Lower leg skin (tissue), 4 donors: ENCODE measurements around the gene SHROOM1. TPM values are rescaled to one million over a fixed set of nuclear protein-coding genes. Genes with fewer than 3 reads are reported as not detected.
A peak's percentile ranks its signal among the peaks of the same experiment; 100 is the strongest.

Experiments
- DNase-seq, 2 donors: peaks; one replicate each; pipeline ENCODE4 v3.0.0-alpha.2; 2019; ENCODE audit warnings: low spot score in 2 of 2
- H3K4me3 ChIP-seq: fragments of 200-600 bp; sonication (generic); 2 replicates; pipeline ENCODE4 v1.5.1; 2017; ENCODE audit warnings: mild to moderate bottlenecking, low read depth; ENCODE audit not compliant: poor library complexity, severe bottlenecking
- CTCF ChIP-seq, 3 donors: fragments of 450-650 bp; IDR thresholded peaks; one replicate each; pipeline ENCODE4 v1.5.1; 2016; ENCODE audit warnings: antibody characterized with exemption in 3 of 3, mild to moderate bottlenecking in 3 of 3, moderate library complexity in 2 of 3
- POLR2A ChIP-seq, 2 donors: fragments of 450-650 bp; IDR thresholded peaks; one replicate each; pipeline ENCODE4 v1.6.1; 2016 to 2017; ENCODE audit warnings: antibody characterized with exemption in 2 of 2, mild to moderate bottlenecking in 1 of 2, moderate library complexity in 1 of 2
- WGBS, 2 donors: methylation state at CpG; one replicate each; pipeline ENCODE4 v1.1.5; 2018; 5-methylcytosine and 5-hydroxymethylcytosine counted together
- intact Hi-C: fragments of 100-400 bp; cut with DNase I; formaldehyde crosslinking; loops from one replicate; pipeline ENCODE4 v1.15.0; 2023; ENCODE audit warnings: low total_unique reads
- total RNA-seq, 4 donors: library from RNA; depleted of rRNA; stranded (reverse); fragments of >200 nt; gene quantifications; one replicate each; pipeline ENCODE4 v1.1.0, GENCODE V29; 2016

Gene SHROOM1
- total RNA-seq, 4 donors from 2014 or later = 1.2 to 3.8 (median 2.2) TPM

GRCh38 chr5:132787076-132787475 is 43.4 kb downstream of the SHROOM1 start:
- DNase-seq = peak in 1 of 2 donors; percentile 26
- 94 to 95% methylated on average over 1 of the region's 1 CpG for WGBS, 2 donors
- intact Hi-C loops = no loop called here
- H3K4me3 ChIP-seq = no peak overlapping the region
- TF ChIP-seq POLR2A (IDR thresholded peaks at IDR 0.05) = no peak
- no peak for TF ChIP-seq CTCF (IDR thresholded peaks at IDR 0.05)

GRCh38 chr5:132785864-132786263 is 44.6 kb downstream of the SHROOM1 start:
- TF ChIP-seq POLR2A (IDR thresholded peaks at IDR 0.05) = no peak
- TF ChIP-seq CTCF (IDR thresholded peaks at IDR 0.05) = no peak
- intact Hi-C loops = no loop called here
- H3K4me3 ChIP-seq = no peak overlapping the region
- DNase-seq = peak in 1 of 2 donors; percentile 45
- WGBS, 2 donors = 92 to 94% methylated on average over 4 of the region's 4 CpGs

- no peak overlapping the region for H3K4me3 ChIP-seq
- intact Hi-C loops = no loop called here
- peak in 1 of 2 donors; percentile 32 for DNase-seq
- no peak for TF ChIP-seq CTCF (IDR thresholded peaks at IDR 0.05)
- no peak for TF ChIP-seq POLR2A (IDR thresholded peaks at IDR 0.05)
- 76 to 79% methylated on average over 5 of the region's 5 CpGs for WGBS, 2 donors
These were observed 45.1 kb downstream of the SHROOM1 start for GRCh38 chr5:132785365-132785764.

- 66 to 82% methylated on average over 4 of the region's 4 CpGs for WGBS, 2 donors
- no peak for TF ChIP-seq CTCF (IDR thresholded peaks at IDR 0.05)
- TF ChIP-seq POLR2A (IDR thresholded peaks at IDR 0.05) = no peak
- no peak overlapping the region for H3K4me3 ChIP-seq
- intact Hi-C loops = no loop called here
- DNase-seq = peak in 1 of 2 donors; percentile 72
These were observed 48.3 kb downstream of the SHROOM1 start for GRCh38 chr5:132782101-132782500.

GRCh38 chr5:132781029-132781428 is 49.4 kb downstream of the SHROOM1 start:
- TF ChIP-seq CTCF (IDR thresholded peaks at IDR 0.05) (no peak), POLR2A (IDR thresholded peaks at IDR 0.05) (no peak)
- intact Hi-C loops = no loop called here
- no peak overlapping the region for H3K4me3 ChIP-seq
- 91 to 97% methylated on average over 4 of the region's 4 CpGs for WGBS, 2 donors
- DNase-seq = no peak

- no peak for DNase-seq
- intact Hi-C loops = no loop called here
- no peak for TF ChIP-seq POLR2A (IDR thresholded peaks at IDR 0.05)
- no peak for TF ChIP-seq CTCF (IDR thresholded peaks at IDR 0.05)
- H3K4me3 ChIP-seq = no peak overlapping the region
- WGBS, 2 donors = 91 to 96% methylated on average over 1 of the region's 1 CpG
These were observed 49.9 kb downstream of the SHROOM1 start for GRCh38 chr5:132780577-132780976.
